Caco-2 (cell line): ENCODE data around the gene CCDC197. TPM values are rescaled to one million over a fixed set of nuclear protein-coding genes. Genes with fewer than 3 reads are reported as not detected.

Source experiments
- BruUV-seq: library from RNA; stranded (reverse); fragments of 400-500 nt; replicated peaks from 2 replicates; lab custom pipeline; 2021; lab: Mats Ljungman, UMichigan
- CTCF ChIA-PET: fragments of 300-600 bp; sonication (Branson Sonifier 250); formaldehyde crosslinking; loops from one replicate; lab custom pipeline; 2022; ENCODE audit warnings: antibody characterized with exemption; lab: Charles Lee
- POLR2A ChIA-PET: fragments of 300-600 bp; sonication (Branson Sonifier 250); formaldehyde crosslinking; loops from one replicate; lab custom pipeline; 2022; ENCODE audit warnings: antibody characterized with exemption; lab: Charles Lee
- DNase-seq, 2 experiments: peaks; one replicate each; pipeline versions ENCODE4 v3.0.0 to v3.0.0-alpha.2; 2020 to 2022
- H3K27me3 ChIP-seq: replicated peaks from 2 replicates; pipeline ENCODE4 v1.6.0; 2011; ENCODE audit warnings: low read length; ENCODE audit not compliant: control insufficient read depth, insufficient read depth
- H3K36me3 ChIP-seq: 2 replicates; pipeline ENCODE4 v1.5.1; 2011; ENCODE audit warnings: low read length; ENCODE audit not compliant: control insufficient read depth, insufficient read depth
- H3K4me1 ChIP-seq: fragments of 250-450 bp; sonication (Bioruptor Pico); 2 replicates; pipeline ENCODE4 v1.5.1; 2020; ENCODE audit warnings: mild to moderate bottlenecking
- H3K4me3 ChIP-seq: 2 replicates; pipeline ENCODE4 v1.5.1; 2011; ENCODE audit warnings: low read depth, mild to moderate bottlenecking, control low read depth, low read length
- H3K9me3 ChIP-seq: fragments of 250-450 bp; sonication (Bioruptor Pico); 2 replicates; pipeline ENCODE4 v1.5.1; 2020; ENCODE audit warnings: mild to moderate bottlenecking, moderate library complexity
- H3K27ac Mint-ChIP-seq: one replicate; pipeline ENCODE4 v1.8.0; 2022; ENCODE audit warnings: mixed read lengths; ENCODE audit not compliant: unreplicated experiment
- H3K27me3 Mint-ChIP-seq: one replicate; pipeline ENCODE4 v1.8.0; 2022; ENCODE audit warnings: mixed read lengths; ENCODE audit not compliant: insufficient read depth, unreplicated experiment
- H3K36me3 Mint-ChIP-seq: one replicate; pipeline ENCODE4 v1.8.0; 2022; ENCODE audit warnings: mild to moderate bottlenecking, mixed read lengths; ENCODE audit not compliant: insufficient read depth, unreplicated experiment
- H3K4me1 Mint-ChIP-seq: one replicate; pipeline ENCODE4 v1.8.0; 2022; ENCODE audit warnings: low read depth, mixed read lengths; ENCODE audit not compliant: unreplicated experiment
- H3K4me3 Mint-ChIP-seq: one replicate; pipeline ENCODE4 v1.8.0; 2022; ENCODE audit warnings: mild to moderate bottlenecking, moderate library complexity, mixed read lengths; ENCODE audit not compliant: unreplicated experiment
- H3K9me3 Mint-ChIP-seq: one replicate; pipeline ENCODE4 v1.8.0; 2022; ENCODE audit warnings: mixed read lengths; ENCODE audit not compliant: unreplicated experiment
- intact Hi-C: fragments of 100-400 bp; cut with micrococcal nuclease; formaldehyde crosslinking; loops from one replicate; pipeline ENCODE4 v1.10.0; 2022; ENCODE audit not compliant: unreplicated experiment
- total RNA-seq: library from RNA; stranded (reverse); gene quantifications from 2 replicates; pipeline ENCODE4 v1.2.3, GENCODE V29; 2022
- TF ChIP-seq, protein P1 (sequence below), 2 experiments: fragments of 200-600 bp in 1 of 2; IDR thresholded peaks; 1 replicate in 1 of 2; 2 replicates in 1 of 2; pipeline versions ENCODE4 v1.5.1 to v1.8.0; 2011 to 2022; ENCODE audit warnings: antibody characterized with exemption in 1 of 2, control low read depth in 1 of 2, inconsistent platforms in 1 of 2, low read depth in 1 of 2, low read length in 1 of 2, mild to moderate bottlenecking in 1 of 2, moderate library complexity in 1 of 2; ENCODE audit not compliant: insufficient read depth in 1 of 2, severe bottlenecking in 1 of 2, unreplicated experiment in 1 of 2

Gene CCDC197
- total RNA-seq, 1 experiment from 2014 or later: not detected

DNA sequence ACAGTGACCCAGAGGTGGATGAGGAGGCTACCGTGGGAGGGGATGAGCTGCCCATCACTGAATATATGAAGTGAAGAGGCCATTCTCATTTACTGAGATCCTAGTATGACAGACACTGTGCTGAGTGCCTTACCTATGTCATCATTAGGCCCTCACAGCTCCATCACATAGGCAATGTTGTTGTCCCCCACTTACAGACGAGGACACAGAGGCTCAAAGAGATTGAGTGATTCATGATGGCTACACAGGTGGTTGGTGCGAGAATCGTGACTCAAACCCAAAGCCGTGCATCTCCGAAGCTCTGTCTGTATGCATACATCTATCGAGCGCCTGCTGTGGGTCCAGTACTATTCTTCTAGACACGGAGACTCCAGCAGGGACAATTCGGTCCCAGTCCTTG, 5.9 kb upstream of the CCDC197 start:
- intact Hi-C loops: no loop called here
- no peaks in the 10 kb centered on the region for H3K9me3 ChIP-seq
- ChIA-PET CTCF (no interaction called here), POLR2A (no interaction called here)
- Mint-ChIP-seq H3K27ac (no peak overlapping the region), H3K4me1 (no peaks in the 10 kb centered on the region), H3K9me3 (no peaks in the 10 kb centered on the region), H3K4me3 (no peak overlapping the region), H3K27me3 (no peaks in the 10 kb centered on the region), H3K36me3 (no peaks in the 10 kb centered on the region)
- no peak for DNase-seq
- no peaks in the 10 kb centered on the region for H3K4me1 ChIP-seq
- H3K27me3 ChIP-seq: no peaks in the 10 kb centered on the region
- TF ChIP-seq, protein P1, sequence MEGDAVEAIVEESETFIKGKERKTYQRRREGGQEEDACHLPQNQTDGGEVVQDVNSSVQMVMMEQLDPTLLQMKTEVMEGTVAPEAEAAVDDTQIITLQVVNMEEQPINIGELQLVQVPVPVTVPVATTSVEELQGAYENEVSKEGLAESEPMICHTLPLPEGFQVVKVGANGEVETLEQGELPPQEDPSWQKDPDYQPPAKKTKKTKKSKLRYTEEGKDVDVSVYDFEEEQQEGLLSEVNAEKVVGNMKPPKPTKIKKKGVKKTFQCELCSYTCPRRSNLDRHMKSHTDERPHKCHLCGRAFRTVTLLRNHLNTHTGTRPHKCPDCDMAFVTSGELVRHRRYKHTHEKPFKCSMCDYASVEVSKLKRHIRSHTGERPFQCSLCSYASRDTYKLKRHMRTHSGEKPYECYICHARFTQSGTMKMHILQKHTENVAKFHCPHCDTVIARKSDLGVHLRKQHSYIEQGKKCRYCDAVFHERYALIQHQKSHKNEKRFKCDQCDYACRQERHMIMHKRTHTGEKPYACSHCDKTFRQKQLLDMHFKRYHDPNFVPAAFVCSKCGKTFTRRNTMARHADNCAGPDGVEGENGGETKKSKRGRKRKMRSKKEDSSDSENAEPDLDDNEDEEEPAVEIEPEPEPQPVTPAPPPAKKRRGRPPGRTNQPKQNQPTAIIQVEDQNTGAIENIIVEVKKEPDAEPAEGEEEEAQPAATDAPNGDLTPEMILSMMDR (IDR thresholded peaks at IDR 0.05; ENCODE audit: insufficient read depth in 1 of 2, low read depth in 1 of 2, low read length in 1 of 2, severe bottlenecking in 1 of 2, unreplicated experiment in 1 of 2): no peak
- no peaks in the 10 kb centered on the region for H3K36me3 ChIP-seq
- no TSS peak for BruUV-seq
- no peak overlapping the region for H3K4me3 ChIP-seq

DNA sequence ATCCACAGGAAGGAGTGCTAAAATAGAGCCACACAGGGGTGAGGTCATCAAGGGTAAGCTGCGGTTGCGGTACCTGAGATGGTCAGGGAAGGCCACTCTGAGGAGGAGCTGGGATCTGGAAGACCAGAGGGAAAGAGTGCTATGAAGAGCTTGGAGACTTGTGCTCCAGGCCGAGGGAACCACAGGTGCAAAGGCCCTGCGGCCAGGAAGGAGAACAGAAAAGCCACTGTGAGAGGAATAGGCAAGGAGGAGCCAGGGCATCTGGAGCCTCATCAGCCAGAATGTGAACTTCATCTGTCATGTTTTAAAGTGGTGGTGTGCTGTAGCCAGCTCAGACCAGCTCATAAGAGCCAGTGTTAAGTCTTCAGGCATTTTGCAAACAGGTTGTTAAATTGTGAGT, 5.5 kb upstream of the CCDC197 start:
- H3K27ac Mint-ChIP-seq: no peak overlapping the region
- ChIA-PET POLR2A (no interaction called here), CTCF (interaction anchor here (0.6 kb wide), 1 partner anchor 30 kb away, joined by 3 read pairs; no protein-coding TSS in a partner anchor)
- no peak overlapping the region for H3K4me3 ChIP-seq
- no peak for DNase-seq
- H3K27me3 Mint-ChIP-seq: no peaks in the 10 kb centered on the region
- intact Hi-C loops: no loop called here
- no peaks in the 10 kb centered on the region for H3K36me3 Mint-ChIP-seq
- BruUV-seq: no TSS peak
- no peaks in the 10 kb centered on the region for H3K9me3 ChIP-seq
- TF ChIP-seq, protein P1 (IDR thresholded peaks at IDR 0.05; ENCODE audit: insufficient read depth in 1 of 2, low read depth in 1 of 2, low read length in 1 of 2, severe bottlenecking in 1 of 2, unreplicated experiment in 1 of 2): no peak
- no peaks in the 10 kb centered on the region for H3K4me1 ChIP-seq
- no peak overlapping the region for H3K4me3 Mint-ChIP-seq
- H3K36me3 ChIP-seq: no peaks in the 10 kb centered on the region
- no peaks in the 10 kb centered on the region for H3K27me3 ChIP-seq
- H3K9me3 Mint-ChIP-seq: no peaks in the 10 kb centered on the region
- H3K4me1 Mint-ChIP-seq: no peaks in the 10 kb centered on the region

DNA sequence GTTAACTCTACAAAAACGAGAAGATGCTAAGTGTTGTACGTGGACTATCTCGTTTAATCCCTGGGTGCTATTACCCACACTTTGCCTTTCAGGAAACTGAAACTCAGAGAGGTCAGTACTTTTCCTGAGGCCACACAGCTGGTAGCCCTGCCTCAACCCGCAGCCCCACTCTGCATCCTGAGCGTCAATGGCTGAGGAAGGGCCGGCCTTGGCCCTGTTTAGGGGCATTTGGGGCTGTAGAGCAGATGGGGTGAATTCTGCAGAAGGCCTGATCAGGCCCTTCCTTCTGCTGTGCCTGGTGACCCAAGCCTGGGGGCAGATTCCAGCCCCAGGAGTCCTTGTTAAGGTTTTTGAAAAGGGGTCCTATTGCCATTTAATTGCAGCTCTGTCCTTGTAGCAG, 3.7 kb upstream of the CCDC197 start:
- Mint-ChIP-seq H3K9me3 (no peaks in the 10 kb centered on the region), H3K27me3 (no peaks in the 10 kb centered on the region), H3K4me3 (no peak overlapping the region), H3K36me3 (no peaks in the 10 kb centered on the region), H3K4me1 (no peaks in the 10 kb centered on the region), H3K27ac (no peak overlapping the region)
- DNase-seq: no peak
- TF ChIP-seq, protein P1 (IDR thresholded peaks at IDR 0.05; ENCODE audit: insufficient read depth in 1 of 2, low read depth in 1 of 2, low read length in 1 of 2, severe bottlenecking in 1 of 2, unreplicated experiment in 1 of 2): no peak
- intact Hi-C loops: no loop called here
- H3K4me1 ChIP-seq: no peaks in the 10 kb centered on the region
- H3K9me3 ChIP-seq: no peaks in the 10 kb centered on the region
- CTCF ChIA-PET: no interaction called here
- H3K4me3 ChIP-seq: no peak overlapping the region
- H3K27me3 ChIP-seq: no peaks in the 10 kb centered on the region
- POLR2A ChIA-PET: no interaction called here
- BruUV-seq: no TSS peak
- H3K36me3 ChIP-seq: no peaks in the 10 kb centered on the region
